ENCODE data around the gene TSPAN18.

TSPAN18 gene

GRCh38 chr11:44852952-44853351 lies 126.2 kb downstream of the TSPAN18 start:
- no peaks in the 10 kb centered on the region for H3K36me3 Mint-ChIP-seq
- no peak for ATAC-seq
- H3K27me3 Mint-ChIP-seq: peaks cover 9% of the 10 kb centered on the region
- H3K4me1 Mint-ChIP-seq: no peaks in the 10 kb centered on the region
- no peak overlapping the region for H3K4me3 Mint-ChIP-seq
- H3K27ac Mint-ChIP-seq: no peak overlapping the region
- H3K9me3 Mint-ChIP-seq: no peaks in the 10 kb centered on the region

- no peaks in the 10 kb centered on the region for H3K9me3 Mint-ChIP-seq
- H3K4me3 Mint-ChIP-seq: no peak overlapping the region
- H3K4me1 Mint-ChIP-seq: no peaks in the 10 kb centered on the region
- no peaks in the 10 kb centered on the region for H3K36me3 Mint-ChIP-seq
- no peak overlapping the region for H3K27ac Mint-ChIP-seq
- ATAC-seq: no peak
- H3K27me3 Mint-ChIP-seq: peaks cover 16% of the 10 kb centered on the region
These were observed 126.9 kb downstream of the TSPAN18 start for GRCh38 chr11:44853666-44854065.

- H3K9me3 Mint-ChIP-seq: no peaks in the 10 kb centered on the region
- H3K4me1 Mint-ChIP-seq: no peaks in the 10 kb centered on the region
- peaks cover 19% of the 10 kb centered on the region for H3K27me3 Mint-ChIP-seq
- no peak overlapping the region for H3K4me3 Mint-ChIP-seq
- H3K36me3 Mint-ChIP-seq: no peaks in the 10 kb centered on the region
- H3K27ac Mint-ChIP-seq: no peak overlapping the region
- ATAC-seq: no peak
These were observed 127.3 kb downstream of the TSPAN18 start for GRCh38 chr11:44854086-44854485.

GRCh38 chr11:44854741-44855492 lies 128.2 kb downstream of the TSPAN18 start:
- no peaks in the 10 kb centered on the region for H3K36me3 Mint-ChIP-seq
- no peak overlapping the region for H3K27ac Mint-ChIP-seq
- ATAC-seq: no peak

GRCh38 chr11:44855493-44855849 lies 128.7 kb downstream of the TSPAN18 start:
- Mint-ChIP-seq H3K36me3 (no peaks in the 10 kb centered on the region), H3K9me3 (no peaks in the 10 kb centered on the region), H3K27me3 (peaks cover 24% of the 10 kb centered on the region), H3K4me1 (no peaks in the 10 kb centered on the region), H3K4me3 (no peak overlapping the region), H3K27ac (no peak overlapping the region)
- ATAC-seq: no peak

More at GRCh38 chr11:44854741-44855492, 128.2 kb downstream of the TSPAN18 start:
- Mint-ChIP-seq H3K27me3 (peaks cover 19% of the 10 kb centered on the region), H3K9me3 (no peaks in the 10 kb centered on the region), H3K4me3 (no peak overlapping the region), H3K4me1 (no peaks in the 10 kb centered on the region)

GRCh38 chr11:44857490-44858090 lies 130.8 kb downstream of the TSPAN18 start:
- H3K4me3 Mint-ChIP-seq: no peak overlapping the region
- ATAC-seq: no peak
- peaks cover 39% of the 10 kb centered on the region for H3K27me3 Mint-ChIP-seq
- H3K36me3 Mint-ChIP-seq: no peaks in the 10 kb centered on the region
- H3K9me3 Mint-ChIP-seq: no peaks in the 10 kb centered on the region
- H3K27ac Mint-ChIP-seq: no peak overlapping the region
- H3K4me1 Mint-ChIP-seq: peaks cover 16% of the 10 kb centered on the region

GRCh38 chr11:44858796-44859527 lies 132.2 kb downstream of the TSPAN18 start:
- Mint-ChIP-seq H3K27ac (no peak overlapping the region), H3K36me3 (no peaks in the 10 kb centered on the region), H3K4me3 (no peak overlapping the region), H3K27me3 (peaks cover 46% of the 10 kb centered on the region), H3K9me3 (no peaks in the 10 kb centered on the region), H3K4me1 (peaks cover 22% of the 10 kb centered on the region)
- no peak for ATAC-seq

- Mint-ChIP-seq H3K9me3 (no peaks in the 10 kb centered on the region), H3K36me3 (no peaks in the 10 kb centered on the region), H3K27ac (no peak overlapping the region), H3K4me3 (no peak overlapping the region), H3K4me1 (peaks cover 22% of the 10 kb centered on the region), H3K27me3 (peaks cover 46% of the 10 kb centered on the region)
- no peak for ATAC-seq
These were observed 132.8 kb downstream of the TSPAN18 start for GRCh38 chr11:44859528-44859925.

GRCh38 chr11:44860346-44860745 lies 133.6 kb downstream of the TSPAN18 start:
- no peak overlapping the region for H3K27ac Mint-ChIP-seq
- no peak overlapping the region for H3K4me3 Mint-ChIP-seq
- no peaks in the 10 kb centered on the region for H3K36me3 Mint-ChIP-seq
- H3K9me3 Mint-ChIP-seq: no peaks in the 10 kb centered on the region
- no peak for ATAC-seq
- peaks cover 22% of the 10 kb centered on the region for H3K4me1 Mint-ChIP-seq
- H3K27me3 Mint-ChIP-seq: peaks cover 46% of the 10 kb centered on the region

- peaks cover 22% of the 10 kb centered on the region for H3K4me1 Mint-ChIP-seq
- ATAC-seq: peak; percentile 97
- H3K36me3 Mint-ChIP-seq: no peaks in the 10 kb centered on the region
- H3K4me3 Mint-ChIP-seq: no peak overlapping the region
- no peaks in the 10 kb centered on the region for H3K9me3 Mint-ChIP-seq
- peak overlapping the region; percentile 58 for H3K27ac Mint-ChIP-seq
- H3K27me3 Mint-ChIP-seq: peaks cover 46% of the 10 kb centered on the region
These were observed 135.2 kb downstream of the TSPAN18 start for GRCh38 chr11:44861849-44862557.

- ATAC-seq: peak; percentile 6
- H3K9me3 Mint-ChIP-seq: no peaks in the 10 kb centered on the region
- peak overlapping the region; percentile 58 for H3K27ac Mint-ChIP-seq
- no peak overlapping the region for H3K4me3 Mint-ChIP-seq
- H3K4me1 Mint-ChIP-seq: peaks cover 22% of the 10 kb centered on the region
- H3K36me3 Mint-ChIP-seq: no peaks in the 10 kb centered on the region
- H3K27me3 Mint-ChIP-seq: peaks cover 41% of the 10 kb centered on the region
These were observed 135.9 kb downstream of the TSPAN18 start for GRCh38 chr11:44862558-44863101.

GRCh38 chr11:44863231-44863630 lies 136.5 kb downstream of the TSPAN18 start:
- Mint-ChIP-seq H3K36me3 (no peaks in the 10 kb centered on the region), H3K4me1 (peaks cover 22% of the 10 kb centered on the region), H3K9me3 (no peaks in the 10 kb centered on the region), H3K4me3 (no peak overlapping the region), H3K27me3 (peaks cover 35% of the 10 kb centered on the region), H3K27ac (peak overlapping the region; percentile 58)
- no peak for ATAC-seq

- no peak for ATAC-seq
- H3K36me3 Mint-ChIP-seq: no peaks in the 10 kb centered on the region
- H3K4me1 Mint-ChIP-seq: peaks cover 22% of the 10 kb centered on the region
- no peak overlapping the region for H3K4me3 Mint-ChIP-seq
- H3K27me3 Mint-ChIP-seq: peaks cover 18% of the 10 kb centered on the region
- H3K9me3 Mint-ChIP-seq: peaks cover 3% of the 10 kb centered on the region
- no peak overlapping the region for H3K27ac Mint-ChIP-seq
These were observed 139.1 kb downstream of the TSPAN18 start for GRCh38 chr11:44865866-44866272.

- Mint-ChIP-seq H3K4me1 (peaks cover 18% of the 10 kb centered on the region), H3K27me3 (peaks cover 14% of the 10 kb centered on the region), H3K27ac (no peak overlapping the region), H3K4me3 (no peak overlapping the region), H3K9me3 (peaks cover 3% of the 10 kb centered on the region), H3K36me3 (no peaks in the 10 kb centered on the region)
- no peak for ATAC-seq
These were observed 139.5 kb downstream of the TSPAN18 start for GRCh38 chr11:44866286-44866685.

- ATAC-seq: no peak
- Mint-ChIP-seq H3K4me3 (no peak overlapping the region), H3K27me3 (peaks cover 3% of the 10 kb centered on the region), H3K9me3 (peaks cover 3% of the 10 kb centered on the region), H3K36me3 (no peaks in the 10 kb centered on the region), H3K27ac (no peak overlapping the region), H3K4me1 (peaks cover 7% of the 10 kb centered on the region)
These were observed 141.3 kb downstream of the TSPAN18 start for GRCh38 chr11:44868021-44868420.

All from stimulated activated memory B cell treated with anti-CD40 and anti-IgM and Interleukin-4, amounts not matched to agents 10 μg/mL and 1 μg/mL and 100 μg/mL, for 72 hours (primary cell).